Measurements from ENCODE around the gene MED29.

The MED29 gene

GRCh38 chr19:39401070-39401548 lies 9.9 kb downstream of the MED29 start:
- Histone ChIP-seq H3K36me3 (peaks cover 0 to 20% (median 8%) of the 10 kb centered on the region in 3 donors), H3K27me3 (no peaks in the 10 kb centered on the region), H3K9me3 (no peaks in the 10 kb centered on the region), H3K27ac (peak overlapping the region; percentile 99 to 100), H3K4me3 (no peak overlapping the region), H3K4me1 (peaks cover 6 to 61% (median 47%) of the 10 kb centered on the region in 4 donors)
- intact Hi-C loops (cut with DNase I; ENCODE audit: low total_unique reads) = no loop called here
- TF ChIP-seq CTCF (IDR thresholded peaks at IDR 0.05) = no peak
- DNase-seq = no peak

- H3K4me3 ChIP-seq = peak overlapping the region in 1 of 2 donors; percentile 63
- intact Hi-C loops (cut with DNase I; ENCODE audit: low total_unique reads) = no loop called here
- TF ChIP-seq CTCF (IDR thresholded peaks at IDR 0.05) = no peak
- H3K27ac ChIP-seq = peak overlapping the region; percentile 99 to 100
- DNase-seq = peak; percentile 64 to 89
- peaks cover 6 to 61% (median 47%) of the 10 kb centered on the region in 4 donors for H3K4me1 ChIP-seq
- no peaks in the 10 kb centered on the region for H3K27me3 ChIP-seq
- H3K36me3 ChIP-seq = peaks cover 0 to 15% (median 5%) of the 10 kb centered on the region in 3 donors
- H3K9me3 ChIP-seq = no peaks in the 10 kb centered on the region
These were observed 10.6 kb downstream of the MED29 start for GRCh38 chr19:39401549-39402345.

GRCh38 chr19:39402346-39403300 lies 11.4 kb downstream of the MED29 start:
- Histone ChIP-seq H3K27me3 (no peaks in the 10 kb centered on the region), H3K9me3 (no peaks in the 10 kb centered on the region), H3K27ac (peak overlapping the region; percentile 99 to 100), H3K4me3 (peak overlapping the region; percentile 63 to 66), H3K4me1 (peaks cover 6 to 61% (median 42%) of the 10 kb centered on the region in 4 donors), H3K36me3 (peaks cover 4 to 17% (median 12%) of the 10 kb centered on the region in 3 donors)
- intact Hi-C loops (cut with DNase I; ENCODE audit: low total_unique reads) = no loop called here
- DNase-seq = peak; percentile 96 to 97
- no peak for TF ChIP-seq CTCF (IDR thresholded peaks at IDR 0.05)

- H3K27me3 ChIP-seq = no peaks in the 10 kb centered on the region
- peak overlapping the region; percentile 99 to 100 for H3K27ac ChIP-seq
- H3K4me1 ChIP-seq = peaks cover 6 to 52% (median 33%) of the 10 kb centered on the region in 4 donors
- H3K9me3 ChIP-seq = no peaks in the 10 kb centered on the region
- H3K4me3 ChIP-seq = peak overlapping the region; percentile 63 to 66
- DNase-seq = peak; percentile 100
- H3K36me3 ChIP-seq = peaks cover 14 to 25% (median 22%) of the 10 kb centered on the region in 3 donors
- TF ChIP-seq CTCF (IDR thresholded peaks at IDR 0.05) = no peak
- intact Hi-C loops (cut with DNase I; ENCODE audit: low total_unique reads) = no loop called here
These were observed 12.4 kb downstream of the MED29 start for GRCh38 chr19:39403331-39404312.
